ENCODE results near the gene COLEC12.

COLEC12 gene

GRCh38 chr18:435940-436339 is 64.6 kb downstream of the COLEC12 start:
- Histone ChIP-seq H3K4me3 (ENCODE audit: low read length in 2 of 2) (no peak overlapping the region), H3K36me3 (ENCODE audit: control insufficient read depth in 2 of 2, insufficient read depth in 2 of 2, low read length in 2 of 2) (no peaks in the 10 kb centered on the region), H3K27me3 (ENCODE audit: control insufficient read depth in 1 of 2, insufficient read depth in 2 of 2, low read length in 2 of 2) (no peaks in the 10 kb centered on the region), H3K9me3 (ENCODE audit: control insufficient read depth in 2 of 2, low read length in 2 of 2) (no peaks in the 10 kb centered on the region), H3K27ac (ENCODE audit: low read length) (no peak overlapping the region), H3K4me1 (ENCODE audit: control insufficient read depth, insufficient read depth, low read length) (no peaks in the 10 kb centered on the region), H3K9ac (ENCODE audit: low read length in 2 of 2) (no peak overlapping the region)

GRCh38 chr18:434410-434809 is 66.1 kb downstream of the COLEC12 start:
- no peak overlapping the region for H3K9ac ChIP-seq (ENCODE audit: low read length in 2 of 2)
- no peak overlapping the region for H3K27ac ChIP-seq (ENCODE audit: low read length)
- no peak overlapping the region for H3K4me3 ChIP-seq (ENCODE audit: low read length in 2 of 2)
- H3K27me3 ChIP-seq (ENCODE audit: control insufficient read depth in 1 of 2, insufficient read depth in 2 of 2, low read length in 2 of 2) = no peaks in the 10 kb centered on the region
- H3K9me3 ChIP-seq (ENCODE audit: control insufficient read depth in 2 of 2, low read length in 2 of 2) = no peaks in the 10 kb centered on the region
- no peaks in the 10 kb centered on the region for H3K4me1 ChIP-seq (ENCODE audit: control insufficient read depth, insufficient read depth, low read length)
- no peaks in the 10 kb centered on the region for H3K36me3 ChIP-seq (ENCODE audit: control insufficient read depth in 2 of 2, insufficient read depth in 2 of 2, low read length in 2 of 2)

GRCh38 chr18:433960-434359 is 66.5 kb downstream of the COLEC12 start:
- H3K4me3 ChIP-seq (ENCODE audit: low read length in 2 of 2) = no peak overlapping the region
- H3K27ac ChIP-seq (ENCODE audit: low read length) = no peak overlapping the region

GRCh38 chr18:433298-433697 is 67.2 kb downstream of the COLEC12 start:
- H3K9me3 ChIP-seq (ENCODE audit: control insufficient read depth in 2 of 2, low read length in 2 of 2) = no peaks in the 10 kb centered on the region
- H3K4me1 ChIP-seq (ENCODE audit: control insufficient read depth, insufficient read depth, low read length) = no peaks in the 10 kb centered on the region
- H3K4me3 ChIP-seq (ENCODE audit: low read length in 2 of 2) = no peak overlapping the region
- no peaks in the 10 kb centered on the region for H3K27me3 ChIP-seq (ENCODE audit: control insufficient read depth in 1 of 2, insufficient read depth in 2 of 2, low read length in 2 of 2)
- H3K27ac ChIP-seq (ENCODE audit: low read length) = no peak overlapping the region
- no peaks in the 10 kb centered on the region for H3K36me3 ChIP-seq (ENCODE audit: control insufficient read depth in 2 of 2, insufficient read depth in 2 of 2, low read length in 2 of 2)
- no peak overlapping the region for H3K9ac ChIP-seq (ENCODE audit: low read length in 2 of 2)

More at GRCh38 chr18:433960-434359, 66.5 kb downstream of the COLEC12 start:
- H3K36me3 ChIP-seq (ENCODE audit: control insufficient read depth in 2 of 2, insufficient read depth in 2 of 2, low read length in 2 of 2) = no peaks in the 10 kb centered on the region
- H3K4me1 ChIP-seq (ENCODE audit: control insufficient read depth, insufficient read depth, low read length) = no peaks in the 10 kb centered on the region
- H3K9ac ChIP-seq (ENCODE audit: low read length in 2 of 2) = no peak overlapping the region
- H3K9me3 ChIP-seq (ENCODE audit: control insufficient read depth in 2 of 2, low read length in 2 of 2) = no peaks in the 10 kb centered on the region
- no peaks in the 10 kb centered on the region for H3K27me3 ChIP-seq (ENCODE audit: control insufficient read depth in 1 of 2, insufficient read depth in 2 of 2, low read length in 2 of 2)

GRCh38 chr18:432791-433190 is 67.7 kb downstream of the COLEC12 start:
- Histone ChIP-seq H3K9ac (ENCODE audit: low read length in 2 of 2) (no peak overlapping the region), H3K27me3 (ENCODE audit: control insufficient read depth in 1 of 2, insufficient read depth in 2 of 2, low read length in 2 of 2) (no peaks in the 10 kb centered on the region), H3K4me3 (ENCODE audit: low read length in 2 of 2) (no peak overlapping the region), H3K4me1 (ENCODE audit: control insufficient read depth, insufficient read depth, low read length) (no peaks in the 10 kb centered on the region), H3K36me3 (ENCODE audit: control insufficient read depth in 2 of 2, insufficient read depth in 2 of 2, low read length in 2 of 2) (no peaks in the 10 kb centered on the region), H3K27ac (ENCODE audit: low read length) (no peak overlapping the region), H3K9me3 (ENCODE audit: control insufficient read depth in 2 of 2, low read length in 2 of 2) (no peaks in the 10 kb centered on the region)

GRCh38 chr18:429030-429429 is 71.5 kb downstream of the COLEC12 start:
- no peak overlapping the region for H3K9ac ChIP-seq (ENCODE audit: low read length in 2 of 2)
- no peak overlapping the region for H3K27ac ChIP-seq (ENCODE audit: low read length)
- no peak overlapping the region for H3K4me3 ChIP-seq (ENCODE audit: low read length in 2 of 2)
- no peaks in the 10 kb centered on the region for H3K4me1 ChIP-seq (ENCODE audit: control insufficient read depth, insufficient read depth, low read length)
- no peaks in the 10 kb centered on the region for H3K9me3 ChIP-seq (ENCODE audit: control insufficient read depth in 2 of 2, low read length in 2 of 2)
- H3K36me3 ChIP-seq (ENCODE audit: control insufficient read depth in 2 of 2, insufficient read depth in 2 of 2, low read length in 2 of 2) = no peaks in the 10 kb centered on the region
- H3K27me3 ChIP-seq (ENCODE audit: control insufficient read depth in 1 of 2, insufficient read depth in 2 of 2, low read length in 2 of 2) = no peaks in the 10 kb centered on the region

GRCh38 chr18:427005-427404 is 73.5 kb downstream of the COLEC12 start:
- Histone ChIP-seq H3K9me3 (ENCODE audit: control insufficient read depth in 2 of 2, low read length in 2 of 2) (no peaks in the 10 kb centered on the region), H3K9ac (ENCODE audit: low read length in 2 of 2) (no peak overlapping the region), H3K36me3 (ENCODE audit: control insufficient read depth in 2 of 2, insufficient read depth in 2 of 2, low read length in 2 of 2) (no peaks in the 10 kb centered on the region), H3K4me1 (ENCODE audit: control insufficient read depth, insufficient read depth, low read length) (no peaks in the 10 kb centered on the region), H3K27ac (ENCODE audit: low read length) (no peak overlapping the region), H3K27me3 (ENCODE audit: control insufficient read depth in 1 of 2, insufficient read depth in 2 of 2, low read length in 2 of 2) (no peaks in the 10 kb centered on the region), H3K4me3 (ENCODE audit: low read length in 2 of 2) (no peak overlapping the region)

- Histone ChIP-seq H3K4me3 (ENCODE audit: low read length in 2 of 2) (no peak overlapping the region), H3K4me1 (ENCODE audit: control insufficient read depth, insufficient read depth, low read length) (no peaks in the 10 kb centered on the region), H3K9ac (ENCODE audit: low read length in 2 of 2) (no peak overlapping the region), H3K27me3 (ENCODE audit: control insufficient read depth in 1 of 2, insufficient read depth in 2 of 2, low read length in 2 of 2) (no peaks in the 10 kb centered on the region), H3K36me3 (ENCODE audit: control insufficient read depth in 2 of 2, insufficient read depth in 2 of 2, low read length in 2 of 2) (no peaks in the 10 kb centered on the region), H3K27ac (ENCODE audit: low read length) (no peak overlapping the region), H3K9me3 (ENCODE audit: control insufficient read depth in 2 of 2, low read length in 2 of 2) (no peaks in the 10 kb centered on the region)
Observed at GRCh38 chr18:425106-425745, 75.3 kb downstream of the COLEC12 start.

- Histone ChIP-seq H3K9ac (ENCODE audit: low read length in 2 of 2) (no peak overlapping the region), H3K27me3 (ENCODE audit: control insufficient read depth in 1 of 2, insufficient read depth in 2 of 2, low read length in 2 of 2) (no peaks in the 10 kb centered on the region), H3K36me3 (ENCODE audit: control insufficient read depth in 2 of 2, insufficient read depth in 2 of 2, low read length in 2 of 2) (no peaks in the 10 kb centered on the region), H3K27ac (ENCODE audit: low read length) (no peak overlapping the region), H3K4me3 (ENCODE audit: low read length in 2 of 2) (no peak overlapping the region), H3K4me1 (ENCODE audit: control insufficient read depth, insufficient read depth, low read length) (no peaks in the 10 kb centered on the region), H3K9me3 (ENCODE audit: control insufficient read depth in 2 of 2, low read length in 2 of 2) (no peaks in the 10 kb centered on the region)
Observed at GRCh38 chr18:424668-425067, 75.8 kb downstream of the COLEC12 start.

- Histone ChIP-seq H3K9me3 (ENCODE audit: control insufficient read depth in 2 of 2, low read length in 2 of 2) (no peaks in the 10 kb centered on the region), H3K27me3 (ENCODE audit: control insufficient read depth in 1 of 2, insufficient read depth in 2 of 2, low read length in 2 of 2) (no peaks in the 10 kb centered on the region), H3K27ac (ENCODE audit: low read length) (no peak overlapping the region), H3K4me1 (ENCODE audit: control insufficient read depth, insufficient read depth, low read length) (no peaks in the 10 kb centered on the region), H3K9ac (ENCODE audit: low read length in 2 of 2) (no peak overlapping the region), H3K36me3 (ENCODE audit: control insufficient read depth in 2 of 2, insufficient read depth in 2 of 2, low read length in 2 of 2) (no peaks in the 10 kb centered on the region), H3K4me3 (ENCODE audit: low read length in 2 of 2) (no peak overlapping the region)
Observed at GRCh38 chr18:424071-424661, 76.3 kb downstream of the COLEC12 start.

- Histone ChIP-seq H3K27ac (ENCODE audit: low read length) (no peak overlapping the region), H3K4me1 (ENCODE audit: control insufficient read depth, insufficient read depth, low read length) (no peaks in the 10 kb centered on the region), H3K9me3 (ENCODE audit: control insufficient read depth in 2 of 2, low read length in 2 of 2) (no peaks in the 10 kb centered on the region), H3K27me3 (ENCODE audit: control insufficient read depth in 1 of 2, insufficient read depth in 2 of 2, low read length in 2 of 2) (no peaks in the 10 kb centered on the region), H3K4me3 (ENCODE audit: low read length in 2 of 2) (no peak overlapping the region), H3K9ac (ENCODE audit: low read length in 2 of 2) (no peak overlapping the region), H3K36me3 (ENCODE audit: control insufficient read depth in 2 of 2, insufficient read depth in 2 of 2, low read length in 2 of 2) (no peaks in the 10 kb centered on the region)
Observed at GRCh38 chr18:422966-423365, 77.5 kb downstream of the COLEC12 start.
